Astrocyte of the hippocampus (primary cell): ENCODE measurements around the gene PGA3.
"Not testable (repeated sequence)": the region's sequence is repeated elsewhere in the genome, so short reads cannot be mapped to it uniquely, and the experiment has no call there.

Experiments used
- DNase-seq: peaks from one replicate; pipeline ENCODE4 v3.0.0; 2011; ENCODE audit warnings: low read depth, low spot score

PGA3 gene

DNA sequence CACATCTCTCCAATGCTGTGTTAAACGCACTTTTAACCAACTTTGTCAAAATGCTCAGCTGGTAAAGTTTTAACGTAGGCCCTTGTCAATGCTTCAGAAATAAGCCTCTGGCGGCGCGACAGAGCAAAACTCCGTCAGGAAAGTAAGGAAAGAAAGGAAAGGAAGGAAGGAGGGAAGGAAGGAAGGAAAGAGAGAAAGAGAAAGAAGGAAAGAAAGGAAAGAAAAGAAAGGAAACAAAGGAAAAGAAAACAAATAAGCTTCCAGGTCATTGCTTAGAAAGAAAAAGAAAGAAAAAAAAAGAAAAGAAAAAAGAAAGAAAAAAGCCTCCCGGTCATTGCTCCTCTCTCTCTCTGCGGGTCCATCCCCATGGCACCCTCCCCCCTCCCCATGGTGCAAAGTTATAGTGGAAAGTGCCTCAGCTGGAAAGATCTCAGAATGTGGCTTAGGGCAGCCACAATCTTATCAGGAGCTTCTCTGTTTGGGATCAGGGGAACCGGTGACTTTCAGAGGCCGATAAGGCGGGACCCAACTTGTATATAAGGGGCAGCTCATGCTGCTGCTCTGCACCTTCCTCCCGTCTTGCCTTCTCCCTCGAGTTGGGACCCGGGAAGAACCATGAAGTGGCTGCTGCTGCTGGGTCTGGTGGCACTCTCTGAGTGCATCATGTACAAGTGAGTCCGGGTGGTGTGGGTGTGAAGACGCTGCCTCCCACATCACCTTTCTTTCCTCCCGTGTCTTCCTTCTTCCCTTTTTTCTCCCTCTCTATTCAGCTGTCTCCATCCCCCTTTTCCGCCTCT is at the start of gene PGA3:
Gene PGA3 (plus strand): TSS at position 566 of the 797 bp plus-strand sequence. CDS start 50 bp downstream, at position 616.
- not testable (repeated sequence) for DNase-seq

DNA sequence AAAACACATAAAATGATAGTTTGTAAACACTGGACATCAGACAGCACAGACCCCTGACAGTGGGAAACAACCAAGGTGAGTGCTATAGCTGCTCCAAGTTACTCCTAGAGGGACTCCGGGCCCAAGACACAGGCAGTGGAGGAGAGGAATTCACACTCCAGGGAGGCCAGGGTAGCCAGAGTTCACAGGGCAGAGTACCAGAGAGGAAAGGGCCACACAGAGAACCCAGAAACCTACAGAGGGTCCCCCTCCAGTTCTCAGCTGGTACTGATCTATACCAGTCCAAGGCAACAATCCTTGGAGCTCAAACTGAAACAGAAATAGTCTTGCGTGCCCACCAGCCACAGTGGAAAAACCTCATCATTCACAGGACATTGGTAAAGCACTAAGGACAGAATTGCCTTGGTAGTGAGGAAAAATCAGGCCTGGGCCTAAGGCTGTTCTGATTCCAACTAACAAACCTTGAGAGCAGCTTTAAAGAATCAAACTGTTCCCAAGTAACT is 49.7 kb upstream of the PGA3 start:
- peak; percentile 67 for DNase-seq

GRCh38 chr11:61154528-61154927 is 48.8 kb upstream of the PGA3 start:
- no peak for DNase-seq

GRCh38 chr11:61155312-61155711 is 48.0 kb upstream of the PGA3 start:
- no peak for DNase-seq

DNA sequence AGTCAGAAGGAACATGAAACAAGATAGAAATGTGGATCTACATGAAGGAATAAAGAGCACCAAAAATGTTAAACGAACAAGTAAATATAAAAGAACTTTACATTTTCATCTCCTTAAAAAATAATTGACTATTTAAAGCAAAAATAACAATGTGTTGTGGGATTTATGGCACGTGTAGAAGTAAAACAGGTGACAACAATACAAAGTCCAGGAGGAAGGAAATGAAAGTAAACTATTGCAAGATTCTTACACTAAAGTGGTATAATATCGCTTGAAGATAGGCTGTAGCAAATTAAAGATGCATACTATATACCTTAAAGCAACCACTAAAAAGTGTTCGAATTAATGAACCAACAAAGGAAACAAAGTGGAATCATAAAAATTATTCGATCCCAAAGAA is 47.6 kb upstream of the PGA3 start:
- no peak for DNase-seq

- no peak for DNase-seq
Measured at GRCh38 chr11:61157743-61158142, 45.6 kb upstream of the PGA3 start.

DNA sequence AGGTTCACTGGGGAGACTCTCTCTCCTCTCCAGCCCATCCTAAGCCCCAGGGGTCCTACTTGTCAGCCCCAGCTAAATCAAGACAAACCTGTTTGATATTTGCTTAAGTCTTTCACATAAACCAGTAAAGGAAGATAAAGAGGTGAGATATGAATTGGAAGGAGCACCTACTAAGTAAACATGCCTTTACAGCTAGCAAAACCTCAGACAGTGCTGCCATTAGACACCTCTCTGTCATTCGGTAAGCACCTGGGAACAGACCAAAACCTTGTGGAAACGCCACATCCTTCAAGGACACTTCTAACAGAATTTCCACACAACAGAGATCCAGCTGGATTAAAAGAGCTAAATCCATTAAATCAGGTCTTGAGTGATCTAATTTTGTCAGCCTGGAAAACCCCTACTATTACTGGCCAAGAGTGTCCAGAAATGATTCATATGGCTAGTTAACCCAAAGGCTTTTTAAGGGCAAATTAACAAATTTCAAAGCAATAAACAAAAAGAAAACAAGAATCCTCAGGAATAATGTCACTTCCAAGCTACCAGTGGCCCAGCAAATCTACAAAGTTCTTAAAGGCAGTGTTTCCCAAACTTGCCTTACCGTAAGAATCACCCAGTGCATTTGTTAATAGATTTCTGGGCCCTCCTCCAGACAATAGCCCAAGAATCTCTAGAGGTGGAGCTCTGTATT is 44.5 kb upstream of the PGA3 start:
- DNase-seq: peak; percentile 74

DNA sequence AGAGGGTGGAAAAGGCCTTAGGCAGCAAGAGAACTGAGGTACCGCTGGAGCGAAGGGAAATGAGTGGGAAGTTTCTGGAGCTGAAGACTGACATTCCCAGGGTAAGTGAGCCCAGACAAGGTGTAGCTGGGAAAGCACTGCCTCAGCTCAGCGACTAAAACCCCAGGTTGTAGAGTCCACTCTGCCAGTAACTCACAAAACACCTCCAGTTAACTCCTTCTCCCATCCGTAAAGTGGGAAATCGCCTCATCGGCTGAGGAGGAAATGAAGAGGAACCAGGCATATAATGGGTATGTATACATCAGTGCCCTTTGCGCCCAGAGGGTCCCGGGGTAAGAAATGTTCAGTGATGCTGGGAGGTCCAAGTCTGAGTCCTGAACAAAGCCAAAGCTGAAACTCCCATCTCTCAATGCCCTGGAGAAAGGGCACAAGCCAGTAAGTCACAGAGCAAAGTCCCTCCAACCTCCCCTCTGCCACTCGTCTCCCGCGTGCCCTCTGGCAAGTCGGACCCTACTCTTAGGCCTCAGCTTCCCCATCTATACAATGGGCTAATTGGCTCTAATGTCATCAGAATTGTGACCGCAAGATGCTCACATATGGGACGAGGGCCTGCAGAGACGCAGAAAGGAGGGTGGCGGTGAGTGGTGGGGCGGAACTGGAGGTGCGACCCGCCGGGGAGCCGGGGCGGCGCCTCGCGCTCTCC is 42.7 kb upstream of the PGA3 start:
- peak; percentile 25 for DNase-seq

GRCh38 chr11:61161190-61162091 is 41.9 kb upstream of the PGA3 start, which contains the start of gene VPS37C:
Gene VPS37C, minus strand, starts transcription at chr11:61161426. Its CDS starts 22,597 bp downstream, at chr11:61138829.
- DNase-seq: peak; percentile 97

DNA sequence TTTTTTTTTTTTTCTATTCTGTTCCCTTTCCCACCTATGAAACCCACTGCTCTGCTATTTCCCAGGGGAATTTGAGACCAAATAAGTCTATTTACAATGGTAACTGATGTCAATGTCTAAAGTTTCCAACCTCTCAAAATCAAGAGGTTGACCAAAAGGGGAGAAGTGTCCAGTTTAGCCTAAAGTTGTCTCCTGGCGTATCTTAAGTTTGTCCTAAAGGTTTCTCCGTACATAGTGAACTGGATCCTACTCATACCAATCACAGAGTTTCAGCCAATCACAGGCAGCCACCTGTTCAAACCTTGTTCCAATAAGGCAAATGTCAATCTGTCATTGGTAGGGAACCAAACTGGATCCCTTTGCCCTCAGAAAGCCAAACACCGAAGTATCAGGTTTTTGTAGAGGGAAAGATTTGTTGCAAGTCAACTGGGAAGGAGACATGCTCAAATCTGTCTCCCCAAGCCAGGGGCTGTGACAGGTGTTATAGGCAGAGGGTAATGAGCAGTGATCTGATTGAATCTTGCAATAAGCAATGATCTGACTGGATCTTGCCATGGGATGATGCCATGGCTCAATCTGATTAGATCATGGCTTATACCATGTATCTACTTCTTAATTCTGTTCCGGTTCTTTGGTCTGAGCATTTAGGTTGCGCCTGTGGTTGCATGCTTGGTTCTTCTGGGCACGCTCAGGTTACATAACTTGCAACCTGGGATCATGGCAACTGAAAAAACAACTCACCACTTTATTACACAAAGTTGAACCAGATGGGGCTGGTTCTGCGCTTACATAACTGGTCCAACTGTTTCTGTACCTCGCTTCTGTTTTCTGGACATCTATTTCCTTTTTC is 41.0 kb upstream of the PGA3 start:
- DNase-seq: peak; percentile 32

DNA sequence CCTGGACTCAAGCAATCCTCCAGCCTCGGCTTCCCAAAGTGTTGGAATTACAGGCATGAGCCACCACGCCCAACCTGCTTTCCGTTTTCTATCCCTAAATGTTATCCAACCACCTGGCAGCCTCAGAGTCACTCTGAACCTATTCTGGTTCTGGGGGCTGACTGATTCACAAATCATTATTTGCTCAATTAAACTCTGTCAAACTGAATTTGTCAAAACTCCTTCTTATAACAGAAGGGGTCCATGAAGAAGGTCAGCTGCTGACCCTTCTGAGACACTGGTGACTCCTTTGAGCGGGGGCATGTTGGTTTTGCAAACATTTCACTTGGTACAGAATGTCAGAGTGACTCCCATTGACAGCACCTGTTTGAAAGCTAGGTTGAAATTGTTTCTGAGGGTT is 40.3 kb upstream of the PGA3 start:
- DNase-seq: no peak

GRCh38 chr11:61163714-61164605 is 39.4 kb upstream of the PGA3 start:
- DNase-seq: no peak

- DNase-seq: no peak
Measured at GRCh38 chr11:61164606-61165424, 38.5 kb upstream of the PGA3 start.

DNA sequence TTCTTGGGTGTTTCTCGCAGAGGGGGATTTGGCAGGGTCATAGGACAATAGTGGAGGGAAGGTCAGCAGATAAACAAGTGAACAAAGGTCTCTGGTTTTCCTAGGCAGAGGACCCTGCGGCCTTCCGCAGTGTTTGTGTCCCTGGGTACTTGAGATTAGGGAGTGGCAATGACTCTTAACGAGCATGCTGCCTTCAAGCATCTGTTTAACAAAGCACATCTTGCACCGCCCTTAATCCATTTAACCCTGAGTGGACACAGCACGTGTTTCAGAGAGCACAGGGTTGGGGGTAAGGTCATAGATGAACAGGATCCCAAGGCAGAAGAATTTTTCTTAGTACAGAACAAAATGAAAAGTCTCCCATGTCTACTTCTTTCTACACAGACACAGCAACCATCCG is 37.5 kb upstream of the PGA3 start:
- not testable (repeated sequence) for DNase-seq

DNA sequence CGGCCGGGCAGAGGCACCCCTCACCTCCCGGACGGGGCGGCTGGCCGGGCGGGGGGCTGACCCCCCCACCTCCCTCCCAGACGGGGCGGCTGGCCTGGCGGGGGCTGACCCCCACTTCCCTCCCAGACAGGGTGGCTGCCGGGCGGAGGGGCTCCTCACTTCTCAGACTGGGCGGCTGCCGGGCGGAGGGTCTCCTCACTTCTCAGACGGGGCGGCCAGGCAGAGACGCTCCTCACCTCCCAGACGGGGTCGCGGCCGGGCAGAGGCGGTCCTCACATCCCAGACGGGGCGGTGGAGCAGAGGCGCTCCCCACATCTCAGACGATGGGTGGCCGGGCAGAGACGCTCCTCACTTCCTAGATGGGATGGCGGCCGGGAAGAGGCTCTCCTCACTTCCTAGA is 37.0 kb upstream of the PGA3 start:
- DNase-seq: not testable (repeated sequence)

- no peak for DNase-seq
Measured at GRCh38 chr11:61168042-61168688, 35.1 kb upstream of the PGA3 start.

DNA sequence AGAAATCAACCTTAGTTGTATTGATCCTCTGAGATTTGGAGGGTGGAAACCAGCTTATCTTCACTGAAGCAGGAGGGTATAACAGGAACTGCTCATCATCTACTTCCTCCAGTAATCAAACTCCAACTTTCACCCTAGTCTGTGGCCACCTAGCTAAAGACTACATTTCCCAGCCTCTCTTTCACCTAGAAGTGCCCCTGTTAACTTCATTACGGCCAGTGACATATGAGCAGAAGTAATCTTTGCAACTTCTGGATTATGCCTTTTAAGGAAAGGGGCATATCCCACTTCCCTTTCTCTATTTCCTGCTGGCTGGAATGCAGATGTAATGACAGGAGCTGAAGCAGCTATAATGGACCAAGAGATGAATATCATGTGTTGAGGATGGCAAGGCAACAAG is 34.5 kb upstream of the PGA3 start:
- no peak for DNase-seq

DNA sequence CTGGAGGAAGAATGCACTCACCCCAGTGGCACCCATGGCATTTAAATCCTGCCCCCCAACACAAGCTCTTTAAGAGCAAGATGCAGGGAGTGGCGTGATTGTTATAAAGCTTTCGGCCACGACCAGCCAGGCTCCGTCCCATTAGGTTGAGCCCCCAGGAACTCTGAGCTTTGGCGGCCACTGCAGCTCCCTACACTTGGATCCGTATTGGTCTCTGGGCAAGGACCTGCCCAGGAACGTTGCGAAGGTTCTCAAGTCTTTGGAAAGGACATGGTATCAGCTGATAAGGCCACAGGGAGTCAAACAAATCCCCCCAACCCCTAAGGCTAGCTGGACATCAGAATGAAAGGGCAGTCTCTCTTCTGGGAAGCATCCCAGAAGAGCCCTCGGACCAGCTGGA is 32.7 kb upstream of the PGA3 start:
- DNase-seq: no peak
